ENCODE data around the gene EXOC4.
"Not testable (repeated sequence)": the region's sequence is repeated elsewhere in the genome, so short reads cannot be mapped to it uniquely, and the experiment has no call there.

Gene EXOC4

GRCh38 chr7:133751079-133751478 lies 498.2 kb downstream of the EXOC4 start:
- no peak for DNase-seq (ENCODE audit: low read depth)

- no peak for DNase-seq (ENCODE audit: low read depth)
Observed at GRCh38 chr7:133753513-133753912, 500.6 kb downstream of the EXOC4 start.

- no peak for DNase-seq (ENCODE audit: low read depth)
Observed at GRCh38 chr7:133754708-133755107, 501.8 kb downstream of the EXOC4 start.

GRCh38 chr7:133755901-133756300 lies 503.0 kb downstream of the EXOC4 start:
- DNase-seq (ENCODE audit: low read depth) = no peak

- DNase-seq (ENCODE audit: low read depth) = no peak
Observed at GRCh38 chr7:133761443-133761842, 508.6 kb downstream of the EXOC4 start.

- no peak for DNase-seq (ENCODE audit: low read depth)
Observed at GRCh38 chr7:133763076-133763640, 510.3 kb downstream of the EXOC4 start.

GRCh38 chr7:133769668-133770067 lies 516.8 kb downstream of the EXOC4 start:
- no peak for DNase-seq (ENCODE audit: low read depth)

GRCh38 chr7:133770863-133771492 lies 518.1 kb downstream of the EXOC4 start:
- DNase-seq (ENCODE audit: low read depth) = no peak

- DNase-seq (ENCODE audit: low read depth) = no peak
Observed at GRCh38 chr7:133771788-133772419, 519.0 kb downstream of the EXOC4 start.

GRCh38 chr7:133773601-133774000 lies 520.7 kb downstream of the EXOC4 start:
- DNase-seq (ENCODE audit: low read depth) = no peak

- DNase-seq (ENCODE audit: low read depth) = no peak
Observed at GRCh38 chr7:133775201-133775600, 522.3 kb downstream of the EXOC4 start.

GRCh38 chr7:133776266-133776665 lies 523.4 kb downstream of the EXOC4 start:
- no peak for DNase-seq (ENCODE audit: low read depth)

- DNase-seq (ENCODE audit: low read depth) = no peak
Observed at GRCh38 chr7:133777701-133778100, 524.8 kb downstream of the EXOC4 start.

- no peak for DNase-seq (ENCODE audit: low read depth)
Observed at GRCh38 chr7:133778472-133778871, 525.6 kb downstream of the EXOC4 start.

- DNase-seq (ENCODE audit: low read depth) = not testable (repeated sequence)
Observed at GRCh38 chr7:133779538-133779937, 526.7 kb downstream of the EXOC4 start.

GRCh38 chr7:133780912-133781311 lies 528.0 kb downstream of the EXOC4 start:
- no peak for DNase-seq (ENCODE audit: low read depth)

GRCh38 chr7:133781486-133782090 lies 528.7 kb downstream of the EXOC4 start:
- DNase-seq (ENCODE audit: low read depth) = no peak

- DNase-seq (ENCODE audit: low read depth) = no peak
Observed at GRCh38 chr7:133782470-133782869, 529.6 kb downstream of the EXOC4 start.

GRCh38 chr7:133783276-133783675 lies 530.4 kb downstream of the EXOC4 start:
- no peak for DNase-seq (ENCODE audit: low read depth)

- DNase-seq (ENCODE audit: low read depth) = no peak
Observed at GRCh38 chr7:133784486-133785001, 531.7 kb downstream of the EXOC4 start.

GRCh38 chr7:133786401-133786937 lies 533.6 kb downstream of the EXOC4 start:
- DNase-seq (ENCODE audit: low read depth) = no peak

- no peak for DNase-seq (ENCODE audit: low read depth)
Observed at GRCh38 chr7:133789974-133790373, 537.1 kb downstream of the EXOC4 start.

GRCh38 chr7:133790911-133791310 lies 538.0 kb downstream of the EXOC4 start:
- no peak for DNase-seq (ENCODE audit: low read depth)

Data from HS-27A (cell line).